GM19372 (cell line): ENCODE data around the gene CNNM4.

Experiments
- ATAC-seq: cut with Tn5 transposase; IDR thresholded peaks from one replicate; pipeline ENCODE4 v1.9.1; 2021; ENCODE audit warnings: mild to moderate bottlenecking, low read depth, moderate library complexity; ENCODE audit not compliant: unreplicated experiment

The CNNM4 gene

DNA sequence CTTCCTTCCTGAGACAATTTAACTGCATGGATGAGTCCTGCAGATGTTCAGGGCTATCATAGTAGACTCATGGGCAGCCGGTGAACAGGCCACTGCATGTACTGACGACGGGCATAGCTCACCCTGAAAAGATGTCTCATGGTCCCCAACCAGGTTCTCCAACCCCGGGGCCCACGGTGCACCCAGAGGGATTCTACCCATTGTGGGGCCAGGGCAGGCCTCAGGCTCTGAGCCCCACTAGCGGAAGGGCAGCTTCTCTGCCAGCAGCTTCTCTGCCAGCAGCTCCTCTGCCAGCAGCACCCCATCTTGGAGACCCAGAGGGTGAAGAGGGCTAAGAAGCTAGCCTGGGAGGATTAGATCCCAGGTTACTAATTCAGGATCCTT, 3.2 kb upstream of the CNNM4 start:
- no peak for ATAC-seq

DNA sequence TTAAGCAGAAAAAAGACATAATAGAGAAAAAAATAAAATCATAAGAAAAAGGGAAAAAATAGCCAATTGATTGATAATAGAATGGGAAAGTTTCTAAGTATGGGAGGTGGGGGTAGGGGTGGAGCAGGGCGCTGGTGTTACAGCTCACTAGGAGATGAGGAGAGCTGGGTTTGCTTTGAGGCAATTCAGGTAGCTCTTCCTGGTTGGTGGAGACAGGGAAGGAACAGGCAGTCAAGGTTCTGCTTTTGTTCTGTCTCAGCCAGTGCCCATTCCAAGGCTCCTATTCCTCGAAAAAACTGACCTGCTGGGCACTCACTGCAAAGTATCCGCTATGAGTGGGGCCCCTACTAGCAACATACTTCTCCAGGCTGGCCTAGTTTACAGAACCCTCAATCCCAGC, 1.7 kb upstream of the CNNM4 start:
- no peak for ATAC-seq

DNA sequence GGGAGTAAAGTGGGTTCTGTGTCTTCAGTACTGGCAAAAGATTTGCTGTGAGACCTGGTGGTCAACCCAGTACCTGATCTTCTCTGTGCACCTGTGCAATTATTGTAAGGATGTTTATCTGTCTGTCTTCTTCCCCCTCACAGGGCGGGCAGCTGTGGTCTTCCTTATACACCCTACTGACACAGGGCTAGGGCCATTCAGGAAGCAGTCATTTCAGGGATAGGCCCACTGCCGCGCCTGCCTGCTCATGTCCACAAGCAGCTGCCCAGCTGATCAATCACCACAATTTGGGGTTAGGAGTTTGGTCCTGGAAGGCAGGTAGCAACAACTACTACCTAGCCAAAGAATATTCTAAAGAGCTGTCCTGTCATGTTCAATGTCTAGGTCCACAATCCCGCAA, 1.2 kb upstream of the CNNM4 start:
- ATAC-seq, result no peak

DNA sequence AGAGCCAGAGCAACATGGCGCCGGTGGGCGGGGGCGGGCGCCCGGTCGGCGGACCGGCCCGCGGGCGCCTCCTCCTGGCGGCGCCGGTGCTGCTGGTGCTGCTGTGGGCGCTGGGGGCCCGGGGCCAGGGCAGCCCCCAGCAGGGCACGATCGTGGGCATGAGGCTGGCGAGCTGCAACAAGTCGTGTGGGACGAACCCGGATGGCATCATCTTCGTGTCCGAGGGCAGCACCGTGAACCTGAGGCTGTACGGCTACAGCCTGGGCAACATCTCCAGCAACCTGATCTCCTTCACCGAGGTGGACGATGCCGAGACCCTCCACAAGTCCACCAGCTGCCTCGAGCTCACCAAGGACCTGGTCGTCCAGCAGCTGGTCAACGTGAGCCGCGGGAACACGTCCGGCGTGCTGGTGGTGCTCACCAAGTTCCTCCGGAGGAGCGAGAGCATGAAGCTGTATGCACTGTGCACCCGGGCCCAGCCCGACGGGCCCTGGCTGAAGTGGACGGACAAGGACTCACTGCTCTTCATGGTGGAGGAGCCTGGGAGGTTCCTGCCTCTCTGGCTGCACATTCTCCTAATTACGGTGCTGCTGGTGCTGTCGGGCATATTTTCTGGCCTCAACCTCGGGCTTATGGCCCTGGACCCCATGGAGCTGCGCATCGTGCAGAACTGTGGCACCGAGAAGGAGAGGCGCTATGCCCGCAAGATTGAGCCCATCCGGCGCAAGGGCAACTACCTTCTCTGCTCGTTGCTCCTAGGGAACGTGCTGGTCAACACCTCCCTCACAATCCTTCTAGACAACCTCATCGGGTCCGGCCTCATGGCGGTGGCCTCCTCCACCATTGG, 507 bp downstream of the CNNM4 start:
- ATAC-seq, result no peak

DNA sequence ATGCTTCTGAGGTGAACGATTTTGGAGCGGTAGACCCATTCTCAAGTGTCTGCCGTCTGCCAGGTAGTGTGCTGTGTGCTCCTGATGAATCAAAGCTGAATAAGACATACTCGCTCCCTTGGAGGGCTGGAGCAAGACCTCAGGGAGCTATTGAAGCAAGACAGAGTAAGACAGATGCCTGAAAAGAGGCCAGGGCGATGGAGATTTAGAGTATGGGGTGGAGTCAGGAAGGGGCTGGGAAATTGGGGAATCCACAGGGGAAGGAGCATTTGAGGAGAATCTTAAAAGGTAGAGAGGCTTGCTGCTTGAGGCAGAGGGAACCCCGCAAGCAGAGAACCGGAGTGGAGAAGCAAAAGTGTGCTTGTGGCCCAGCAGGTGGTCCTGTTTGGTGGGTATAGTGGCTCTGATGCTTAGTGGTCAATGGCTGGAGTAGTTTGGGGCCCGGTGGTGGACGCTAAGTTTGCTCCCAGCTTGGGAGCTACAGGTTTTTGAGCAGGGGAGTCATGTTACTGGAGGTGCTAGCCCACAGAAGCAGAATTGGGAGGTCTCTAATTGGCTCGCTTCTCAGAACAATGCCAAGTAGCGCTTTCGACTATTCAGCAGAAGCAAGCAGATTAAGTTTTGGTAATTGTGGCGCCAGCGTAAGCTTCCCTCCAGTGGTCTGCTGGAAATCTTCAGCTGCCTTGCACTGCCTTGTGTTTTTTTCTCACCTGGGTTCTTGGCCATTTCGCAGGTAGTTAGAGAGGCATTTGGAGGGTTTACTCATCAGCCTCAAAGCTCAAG, 2.0 kb downstream of the CNNM4 start:
- ATAC-seq, result no peak

DNA sequence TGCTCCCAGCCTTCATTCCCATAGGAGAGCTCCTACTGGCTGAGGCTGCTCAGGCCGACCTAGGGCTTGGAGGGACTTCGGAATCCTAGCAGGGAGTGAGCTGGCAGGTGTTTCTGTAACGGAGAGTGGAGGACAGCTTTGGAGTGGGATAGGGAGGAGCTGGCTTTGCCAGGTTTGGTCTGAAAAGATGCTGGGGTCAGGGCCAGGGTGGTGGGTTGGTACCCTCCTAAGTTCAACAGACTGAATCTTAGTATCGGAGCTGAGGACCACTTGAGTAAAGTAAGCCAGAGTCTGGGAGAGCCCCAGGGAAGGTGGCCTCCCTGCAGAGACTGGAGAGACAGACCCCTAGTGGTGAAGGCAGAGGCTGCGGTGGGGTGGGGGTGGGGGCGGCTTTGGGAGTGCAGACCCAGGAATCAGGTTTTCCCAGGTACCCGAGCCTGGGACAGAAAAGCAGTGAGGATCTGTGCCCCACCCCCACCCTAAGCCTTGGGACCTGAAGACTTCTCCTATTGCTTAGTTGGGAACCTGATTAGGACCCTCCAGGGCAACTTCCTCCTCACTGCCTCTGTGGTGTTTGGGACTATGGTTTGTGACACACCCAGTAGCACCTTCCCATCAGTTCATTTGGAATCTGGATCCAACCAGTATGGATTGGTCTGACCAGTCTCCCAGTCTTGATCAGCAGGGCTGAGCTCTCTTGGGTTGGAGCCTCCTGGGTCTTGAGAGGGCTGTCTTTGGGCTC, 3.0 kb downstream of the CNNM4 start:
- ATAC-seq, result no peak

DNA sequence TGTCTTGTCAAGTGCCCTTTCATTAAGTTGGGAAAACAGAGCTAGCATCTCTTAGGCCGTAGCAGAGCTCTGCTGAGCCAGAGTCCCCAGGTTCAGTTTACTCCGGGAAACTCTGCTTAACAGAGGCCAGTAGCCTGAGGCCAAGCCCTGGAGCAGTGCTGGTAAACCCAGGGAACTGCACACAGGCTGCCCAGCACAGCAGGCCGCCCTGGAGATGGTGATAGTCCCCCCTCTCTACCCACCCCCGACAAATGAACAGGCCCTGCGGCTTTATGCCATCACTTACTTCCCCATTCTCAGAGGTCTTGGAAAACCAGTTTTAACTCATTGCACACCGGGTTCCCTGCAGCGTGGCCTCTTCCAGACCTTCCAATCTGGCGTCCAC, 3.5 kb downstream of the CNNM4 start:
- ATAC-seq, result no peak

DNA sequence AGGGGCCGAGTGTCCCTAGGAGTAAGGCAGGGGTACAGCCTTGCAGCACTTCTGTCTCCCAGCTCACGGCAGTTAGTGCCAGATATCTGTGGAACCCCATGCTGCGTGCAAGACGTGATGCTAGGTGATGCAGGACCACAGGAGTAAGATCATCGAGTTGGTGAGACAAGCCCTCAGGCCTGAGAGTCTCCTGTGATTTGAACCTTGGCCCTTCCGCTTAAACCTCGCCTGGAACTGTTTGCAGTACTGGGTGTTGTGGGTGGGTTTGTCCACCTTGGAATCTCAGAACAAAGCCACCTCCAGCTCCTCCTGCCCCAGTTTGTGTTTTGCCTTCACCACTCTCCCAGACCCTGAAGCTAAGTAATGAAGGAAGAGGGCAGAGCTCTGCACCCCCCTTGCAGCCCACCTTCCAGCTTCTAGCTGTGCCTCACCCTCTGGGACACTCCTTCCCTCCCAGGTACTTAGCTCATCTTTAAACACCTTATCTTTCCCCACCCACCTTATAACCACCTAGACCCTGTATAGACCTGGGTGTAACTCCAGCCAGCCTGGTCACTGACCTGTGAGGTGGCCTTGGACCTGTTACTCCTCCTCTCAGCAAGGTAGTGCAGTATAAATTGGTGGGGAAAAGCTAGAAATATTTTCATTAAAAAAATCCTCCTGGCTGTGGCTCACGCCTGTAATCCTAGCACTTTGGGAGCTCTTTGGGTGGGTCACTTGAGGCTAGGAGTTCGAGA, 6.6 kb downstream of the CNNM4 start:
- no peak for ATAC-seq

DNA sequence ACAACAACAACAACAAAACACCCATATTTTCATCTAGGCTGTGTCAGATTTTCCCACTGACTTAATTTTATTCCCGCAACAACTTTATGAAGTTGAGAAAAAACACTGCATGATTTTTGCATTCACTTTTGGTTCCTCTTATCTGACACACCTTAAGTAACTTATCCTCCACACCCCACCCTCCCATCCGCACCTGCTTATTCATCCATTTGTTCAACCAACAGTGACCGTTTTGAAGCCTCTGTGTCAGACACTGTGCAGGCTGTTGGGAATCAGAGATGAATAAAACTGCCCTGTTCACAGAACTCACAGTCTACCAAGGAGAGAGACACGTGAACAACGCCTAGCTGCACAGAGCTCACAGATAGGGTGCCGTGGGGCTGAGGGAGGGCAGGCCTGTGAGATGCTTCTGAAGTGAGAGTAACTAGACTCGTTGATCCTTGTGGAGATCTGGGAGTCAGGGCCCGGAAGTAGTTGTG, 7.4 kb downstream of the CNNM4 start:
- ATAC-seq, result no peak

DNA sequence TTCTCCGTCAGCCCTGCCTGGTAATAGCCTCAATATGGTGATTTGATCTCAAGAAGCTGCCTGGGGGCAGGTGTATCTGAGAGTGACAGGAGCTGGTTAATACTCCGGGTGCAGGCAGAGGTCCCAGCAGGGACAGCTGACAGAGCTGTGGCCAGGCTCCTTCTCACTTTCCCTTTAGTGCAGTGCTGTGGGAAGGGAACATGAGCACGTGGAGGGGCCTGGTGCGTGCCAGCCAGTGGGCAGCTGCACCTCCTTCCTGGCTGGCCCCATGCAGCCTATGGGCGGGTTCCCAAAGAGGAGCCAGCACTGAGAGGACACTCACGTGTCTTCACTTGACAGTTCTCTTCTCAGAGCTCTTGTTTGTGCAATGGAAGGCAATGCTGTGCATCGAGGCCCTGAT, 9.1 kb downstream of the CNNM4 start:
- ATAC-seq, result no peak

DNA sequence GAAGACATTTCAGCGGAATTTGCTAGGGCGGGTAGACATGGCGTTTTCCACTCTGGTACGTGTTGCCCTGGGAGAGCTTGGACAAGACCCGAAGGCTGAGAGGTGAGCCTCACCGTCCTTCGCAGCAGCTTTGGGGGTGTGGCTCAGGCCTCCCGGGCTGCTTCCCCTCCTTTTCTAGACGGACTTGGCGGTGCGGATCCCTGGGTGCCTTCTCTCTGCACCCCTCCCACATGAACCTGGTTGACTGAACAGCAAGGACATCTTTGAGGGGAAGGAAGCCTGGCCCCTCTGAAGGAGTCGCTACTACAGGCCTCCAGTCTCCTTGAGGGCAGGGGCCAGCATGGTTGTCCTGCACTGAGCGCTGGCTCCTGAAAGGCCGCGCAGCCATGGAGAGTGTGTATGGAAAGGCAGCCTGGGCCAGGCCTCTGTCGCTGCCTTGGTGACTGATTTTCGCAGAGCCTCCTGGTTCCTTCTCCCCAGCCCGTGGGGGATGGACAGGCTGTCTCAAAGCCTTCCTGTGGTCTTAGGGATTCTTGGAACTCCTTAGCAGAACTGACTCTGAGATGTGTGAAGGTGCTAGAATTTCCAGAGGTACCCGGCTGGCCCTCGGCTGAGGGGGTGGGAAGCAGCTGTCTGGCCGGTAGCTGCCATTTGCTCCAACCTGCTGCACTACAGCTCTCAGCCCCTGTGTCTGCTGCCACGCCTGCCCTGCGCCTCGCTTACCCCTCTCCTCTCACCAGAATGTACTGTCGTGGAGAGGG, 9.9 kb downstream of the CNNM4 start:
- ATAC-seq, result no peak

DNA sequence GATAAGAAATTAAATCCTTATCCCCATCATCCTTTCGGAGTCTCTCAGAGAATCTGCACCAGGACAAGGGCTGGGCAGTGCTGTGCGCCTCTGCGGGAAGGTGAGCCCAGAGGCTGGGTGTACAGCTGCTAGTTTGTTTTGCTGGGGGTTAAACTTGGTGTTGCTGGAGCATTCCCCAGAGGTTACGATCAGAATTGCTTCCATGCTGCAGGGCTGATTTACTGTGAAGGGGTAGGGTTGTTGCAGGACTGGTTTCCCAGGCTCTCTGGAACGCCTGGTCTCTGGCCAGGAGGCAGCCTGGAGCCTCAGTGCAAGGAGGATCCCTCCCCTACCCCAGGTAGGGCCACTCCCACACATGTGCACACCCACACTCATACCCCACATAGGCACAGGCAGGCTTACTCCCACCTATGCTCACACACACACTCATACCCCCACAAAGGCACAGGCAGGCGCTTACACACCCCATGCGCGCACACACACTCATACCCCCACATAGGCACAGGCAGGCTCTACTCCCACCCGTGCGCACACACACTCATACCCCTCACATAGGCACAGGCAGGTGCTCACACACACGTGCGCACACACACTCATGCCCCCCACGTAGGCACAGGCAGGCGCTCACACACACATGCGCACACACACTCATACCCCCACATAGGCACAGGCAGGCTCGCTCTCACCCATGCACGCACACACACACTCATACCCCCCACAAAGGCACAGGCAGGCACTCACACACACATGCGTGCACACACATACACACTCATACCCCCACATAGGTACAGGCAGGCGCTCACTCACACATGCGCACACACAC, 11.3 kb downstream of the CNNM4 start:
- no peak for ATAC-seq

DNA sequence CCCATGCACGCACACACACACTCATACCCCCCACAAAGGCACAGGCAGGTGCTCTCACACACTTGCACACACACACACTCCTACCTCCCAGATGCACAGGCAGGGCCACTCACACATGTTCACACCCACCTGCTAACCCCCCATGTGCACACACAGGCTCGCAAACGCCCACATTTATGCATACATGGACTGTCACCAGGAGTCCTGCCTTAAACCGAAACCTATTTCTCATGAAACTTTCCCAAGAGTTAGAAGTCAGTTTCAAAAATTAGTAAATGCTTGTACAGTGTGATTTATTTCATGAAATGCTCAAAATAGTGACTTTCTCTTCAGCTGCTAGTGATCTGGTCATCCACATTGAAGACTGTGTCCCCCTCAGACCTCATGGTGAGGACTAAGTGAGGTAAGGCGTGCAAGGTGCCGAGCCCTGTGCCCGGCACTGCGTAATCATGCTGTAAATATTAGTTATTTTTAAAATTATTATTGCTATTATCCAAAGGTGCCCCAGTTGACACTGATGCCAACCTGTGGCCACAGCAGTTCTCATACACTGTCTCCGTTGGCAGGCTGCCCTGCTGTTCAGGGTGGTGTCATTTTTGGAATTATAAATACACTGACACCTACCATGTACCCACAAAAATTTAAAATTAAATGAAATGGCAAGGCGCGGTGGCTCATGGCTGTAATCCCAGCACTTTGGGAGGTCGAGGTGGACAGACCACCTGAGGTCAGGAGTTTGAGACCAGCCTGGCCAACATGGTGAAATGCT, 12.4 kb downstream of the CNNM4 start:
- ATAC-seq, result no peak

DNA sequence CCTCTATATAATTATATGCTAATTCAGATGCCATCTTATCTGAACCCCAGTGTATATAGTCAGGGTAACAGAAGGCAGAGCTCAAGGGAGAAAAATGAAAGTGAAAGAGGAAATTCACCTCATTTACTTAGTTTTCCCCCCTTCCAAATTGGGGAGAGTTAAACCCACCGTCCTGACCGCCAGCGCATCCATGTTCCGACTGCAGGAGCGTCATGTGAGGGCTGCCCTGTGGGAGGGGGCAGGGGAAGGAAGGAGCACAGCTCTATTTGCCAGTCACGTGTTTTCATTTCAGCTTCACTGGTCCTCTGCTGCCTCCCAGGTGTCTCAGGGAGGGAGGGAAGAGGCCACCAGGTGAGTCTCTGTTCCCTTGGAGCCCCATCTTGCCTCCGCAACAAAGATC, 13.2 kb downstream of the CNNM4 start:
- ATAC-seq, result no peak

DNA sequence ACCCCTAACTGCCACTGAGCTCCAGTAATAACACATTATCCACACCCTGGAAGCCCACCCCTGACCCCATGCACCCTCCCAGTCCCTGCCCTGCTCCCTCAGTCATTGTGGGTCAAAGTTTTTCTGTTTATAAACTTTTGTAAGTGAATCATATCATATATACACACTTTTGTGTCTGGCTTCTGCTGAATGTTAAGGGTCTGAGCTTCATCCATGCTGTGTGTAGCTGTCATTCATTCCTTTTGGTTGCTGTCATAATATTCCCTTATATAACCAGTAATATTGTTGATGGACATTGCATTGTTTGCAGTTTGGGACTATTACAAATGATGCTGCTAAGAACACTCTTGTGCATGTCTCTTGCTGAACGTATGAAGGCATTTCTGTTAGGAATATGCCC, 14.5 kb downstream of the CNNM4 start:
- no peak for ATAC-seq

DNA sequence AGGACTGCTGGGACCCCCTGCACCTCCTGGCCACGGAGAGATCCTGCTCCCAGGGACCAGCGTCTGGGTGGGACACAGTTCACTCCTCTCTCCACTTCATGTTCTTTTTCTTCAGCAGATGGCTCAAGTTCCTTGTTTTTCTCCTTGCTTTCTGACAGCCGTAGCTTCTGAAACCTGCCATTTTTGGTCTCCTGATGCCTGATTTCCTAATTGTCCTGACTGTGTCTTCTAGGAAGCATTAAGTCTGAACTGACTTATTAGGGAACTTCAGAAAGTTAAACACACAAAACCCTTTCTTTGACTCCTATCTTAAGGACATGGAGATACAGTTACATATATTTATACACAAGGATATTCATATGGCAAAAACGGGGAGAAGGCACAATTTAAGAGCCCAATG, 22.7 kb downstream of the CNNM4 start:
- no peak for ATAC-seq

DNA sequence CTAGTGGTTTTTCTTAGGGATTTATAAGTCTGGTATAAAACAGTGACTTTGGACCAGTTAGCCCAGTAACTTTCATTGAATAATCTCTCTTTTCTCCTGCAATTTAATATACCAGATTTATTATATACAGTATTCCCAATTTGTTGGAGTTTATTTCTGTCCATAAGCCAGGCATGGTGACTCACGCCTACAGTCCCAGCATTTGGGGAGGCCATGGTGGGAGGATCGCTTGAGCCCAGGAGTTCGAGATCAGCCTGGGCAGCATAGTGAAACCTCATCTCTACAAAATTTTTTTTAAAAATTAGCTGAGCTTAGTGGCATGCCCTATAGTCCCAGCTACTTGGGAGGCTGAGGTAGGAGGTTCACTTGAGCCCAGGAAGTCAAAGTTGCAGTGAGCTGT, 26.7 kb downstream of the CNNM4 start:
- ATAC-seq, result no peak
